ENCODE data around the gene GRIK4. TPM values are rescaled to one million over a fixed set of nuclear protein-coding genes. Genes with fewer than 3 reads are reported as not detected.

Gene GRIK4
- total RNA-seq, 3 donors from 2014 or later (not counting 1 experiment from before 2014, with no cell fraction given), result 2.2 to 32.3 (median 21.9) TPM

- no peak for ATAC-seq
- TF ChIP-seq, protein P1, sequence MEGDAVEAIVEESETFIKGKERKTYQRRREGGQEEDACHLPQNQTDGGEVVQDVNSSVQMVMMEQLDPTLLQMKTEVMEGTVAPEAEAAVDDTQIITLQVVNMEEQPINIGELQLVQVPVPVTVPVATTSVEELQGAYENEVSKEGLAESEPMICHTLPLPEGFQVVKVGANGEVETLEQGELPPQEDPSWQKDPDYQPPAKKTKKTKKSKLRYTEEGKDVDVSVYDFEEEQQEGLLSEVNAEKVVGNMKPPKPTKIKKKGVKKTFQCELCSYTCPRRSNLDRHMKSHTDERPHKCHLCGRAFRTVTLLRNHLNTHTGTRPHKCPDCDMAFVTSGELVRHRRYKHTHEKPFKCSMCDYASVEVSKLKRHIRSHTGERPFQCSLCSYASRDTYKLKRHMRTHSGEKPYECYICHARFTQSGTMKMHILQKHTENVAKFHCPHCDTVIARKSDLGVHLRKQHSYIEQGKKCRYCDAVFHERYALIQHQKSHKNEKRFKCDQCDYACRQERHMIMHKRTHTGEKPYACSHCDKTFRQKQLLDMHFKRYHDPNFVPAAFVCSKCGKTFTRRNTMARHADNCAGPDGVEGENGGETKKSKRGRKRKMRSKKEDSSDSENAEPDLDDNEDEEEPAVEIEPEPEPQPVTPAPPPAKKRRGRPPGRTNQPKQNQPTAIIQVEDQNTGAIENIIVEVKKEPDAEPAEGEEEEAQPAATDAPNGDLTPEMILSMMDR (IDR thresholded peaks at IDR 0.05), result no peak
- H3K4me3 Mint-ChIP-seq, result no peak overlapping the region
- no peak overlapping the region for H3K27ac Mint-ChIP-seq
- intact Hi-C loops (cut with micrococcal nuclease), result no loop called here
- H3K4me1 ChIP-seq (ENCODE audit: control insufficient read depth, insufficient read depth, low read length), result no peaks in the 10 kb centered on the region
- no peaks in the 10 kb centered on the region for H3K9me3 Mint-ChIP-seq
- H3K27ac ChIP-seq (ENCODE audit: low read length), result no peak overlapping the region
- peaks cover 0 to 49% of the 10 kb centered on the region in 2 donors for H3K4me1 Mint-ChIP-seq
- DNase-seq, result no peak
- 85% methylated on average over 5 of the region's 5 CpGs for WGBS (ENCODE audit: insufficient coverage)
- no peaks in the 10 kb centered on the region for H3K27me3 ChIP-seq (ENCODE audit: control insufficient read depth, insufficient read depth, low read length)
- H3K4me3 ChIP-seq (ENCODE audit: low read length), result no peak overlapping the region
- no peaks in the 10 kb centered on the region for H3K36me3 ChIP-seq (ENCODE audit: control insufficient read depth, insufficient read depth, low read length)
- H3K9me3 ChIP-seq (ENCODE audit: control insufficient read depth, insufficient read depth, low read length), result no peaks in the 10 kb centered on the region
- H3K36me3 Mint-ChIP-seq, result no peaks in the 10 kb centered on the region
- peaks cover 0 to 16% of the 10 kb centered on the region in 2 donors for H3K27me3 Mint-ChIP-seq (ENCODE audit: low read depth in 2 of 2)
Observed at GRCh38 chr11:120695939-120696338, 184.4 kb downstream of the GRIK4 start.

DNA sequence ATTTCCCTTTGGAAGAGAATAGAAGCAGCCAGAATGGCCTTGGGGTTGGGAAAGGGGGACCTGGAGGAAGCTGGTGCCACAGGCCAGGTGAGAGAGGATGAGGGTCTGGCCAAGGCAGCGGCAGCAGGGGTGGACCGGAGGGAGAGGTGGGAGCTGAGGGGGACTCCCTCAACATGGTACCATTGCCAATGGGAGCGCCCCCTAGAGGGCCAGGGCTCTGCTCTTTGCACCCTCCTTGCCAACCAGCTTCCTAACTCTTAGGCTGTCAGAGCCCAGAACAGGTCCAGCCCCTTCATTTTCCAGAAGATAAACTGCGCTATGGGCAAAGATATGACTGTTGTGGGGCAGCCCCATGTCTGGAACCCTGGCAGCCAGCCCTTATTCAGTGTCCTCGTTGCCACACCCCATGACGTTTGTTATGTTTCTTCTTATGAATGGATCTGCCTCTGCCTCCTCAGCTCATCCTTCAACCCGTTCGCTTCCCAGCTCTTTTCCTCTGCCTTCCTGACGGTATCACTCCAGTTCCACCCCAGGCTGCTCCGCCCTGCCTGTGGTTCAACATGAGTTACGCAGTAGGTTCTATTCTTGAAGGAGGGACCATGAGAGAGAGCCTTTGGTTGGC is 185.2 kb downstream of the GRIK4 start:
- no peaks in the 10 kb centered on the region for H3K9me3 Mint-ChIP-seq
- intact Hi-C loops (cut with micrococcal nuclease), result no loop called here
- peaks cover 0 to 9% of the 10 kb centered on the region in 2 donors for H3K27me3 Mint-ChIP-seq (ENCODE audit: low read depth in 2 of 2)
- no peak overlapping the region for H3K4me3 Mint-ChIP-seq
- no peaks in the 10 kb centered on the region for H3K36me3 Mint-ChIP-seq
- Histone ChIP-seq H3K4me1 (ENCODE audit: control insufficient read depth, insufficient read depth, low read length) (no peaks in the 10 kb centered on the region), H3K27ac (ENCODE audit: low read length) (no peak overlapping the region), H3K27me3 (ENCODE audit: control insufficient read depth, insufficient read depth, low read length) (no peaks in the 10 kb centered on the region), H3K4me3 (ENCODE audit: low read length) (no peak overlapping the region), H3K36me3 (ENCODE audit: control insufficient read depth, insufficient read depth, low read length) (no peaks in the 10 kb centered on the region), H3K9me3 (ENCODE audit: control insufficient read depth, insufficient read depth, low read length) (no peaks in the 10 kb centered on the region)
- ATAC-seq, result no peak
- peaks cover 0 to 46% of the 10 kb centered on the region in 2 donors for H3K4me1 Mint-ChIP-seq
- DNase-seq, result no peak
- WGBS (ENCODE audit: insufficient coverage), result 87% methylated on average over 11 of the region's 11 CpGs
- TF ChIP-seq, protein P1 (IDR thresholded peaks at IDR 0.05), result no peak
- no peak overlapping the region for H3K27ac Mint-ChIP-seq

DNA sequence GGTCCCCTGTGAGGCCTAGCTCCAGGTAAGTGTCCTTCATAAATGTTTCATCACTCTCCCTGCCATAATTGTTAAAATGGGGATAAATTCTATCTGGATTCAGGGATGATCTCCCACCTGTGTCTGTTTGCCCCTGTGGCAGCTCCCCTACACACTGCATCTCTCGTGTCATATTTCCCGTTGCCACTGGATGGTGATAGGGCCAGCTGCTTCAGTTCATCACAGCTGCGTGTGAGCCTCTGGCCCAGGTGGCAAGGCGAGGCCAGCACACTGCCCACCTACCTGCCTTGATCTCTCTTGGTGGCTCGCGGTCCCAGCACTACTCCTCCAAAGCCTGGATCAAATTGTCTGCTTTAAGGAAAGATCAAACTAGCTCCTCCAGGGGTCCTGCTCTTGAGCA is 187.4 kb downstream of the GRIK4 start:
- H3K4me1 Mint-ChIP-seq, result peaks cover 0 to 31% of the 10 kb centered on the region in 2 donors
- H3K4me3 Mint-ChIP-seq, result no peak overlapping the region
- Histone ChIP-seq H3K36me3 (ENCODE audit: control insufficient read depth, insufficient read depth, low read length) (no peaks in the 10 kb centered on the region), H3K27me3 (ENCODE audit: control insufficient read depth, insufficient read depth, low read length) (no peaks in the 10 kb centered on the region), H3K4me1 (ENCODE audit: control insufficient read depth, insufficient read depth, low read length) (no peaks in the 10 kb centered on the region), H3K9me3 (ENCODE audit: control insufficient read depth, insufficient read depth, low read length) (no peaks in the 10 kb centered on the region), H3K27ac (ENCODE audit: low read length) (no peak overlapping the region), H3K4me3 (ENCODE audit: low read length) (no peak overlapping the region)
- no peaks in the 10 kb centered on the region for H3K36me3 Mint-ChIP-seq
- WGBS (ENCODE audit: insufficient coverage), result 87% methylated on average over 6 of the region's 6 CpGs
- DNase-seq (no peak), ATAC-seq (no peak)
- H3K27ac Mint-ChIP-seq, result no peak overlapping the region
- H3K9me3 Mint-ChIP-seq, result no peaks in the 10 kb centered on the region
- intact Hi-C loops (cut with micrococcal nuclease), result no loop called here
- no peaks in the 10 kb centered on the region for H3K27me3 Mint-ChIP-seq (ENCODE audit: low read depth in 2 of 2)
- TF ChIP-seq, protein P1 (IDR thresholded peaks at IDR 0.05), result no peak

DNA sequence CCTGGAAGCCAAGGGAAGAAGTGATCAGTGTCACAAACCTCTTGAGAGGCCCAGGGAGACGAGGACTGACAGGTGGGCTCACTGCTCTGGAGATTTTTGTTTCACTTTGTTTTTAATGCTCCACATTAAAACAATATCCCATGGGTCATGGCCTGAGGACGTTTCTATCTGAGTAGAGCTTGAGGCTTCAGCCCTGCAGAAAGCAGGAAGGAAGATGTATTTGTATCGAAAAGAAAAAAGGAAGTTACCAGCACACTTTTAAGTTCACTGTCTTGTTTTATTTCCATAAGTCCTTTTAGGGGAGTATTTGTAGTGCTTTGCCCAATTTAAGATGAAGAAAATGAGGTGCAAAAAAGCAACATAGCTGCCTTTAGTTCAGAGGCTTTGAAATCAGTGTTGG is 191.1 kb downstream of the GRIK4 start:
- no peaks in the 10 kb centered on the region for H3K27me3 Mint-ChIP-seq (ENCODE audit: low read depth in 2 of 2)
- H3K4me1 Mint-ChIP-seq, result peaks cover 0 to 16% of the 10 kb centered on the region in 2 donors
- H3K9me3 ChIP-seq (ENCODE audit: control insufficient read depth, insufficient read depth, low read length), result peaks cover 2% of the 10 kb centered on the region
- no peaks in the 10 kb centered on the region for H3K4me1 ChIP-seq (ENCODE audit: control insufficient read depth, insufficient read depth, low read length)
- no peaks in the 10 kb centered on the region for H3K36me3 ChIP-seq (ENCODE audit: control insufficient read depth, insufficient read depth, low read length)
- no peaks in the 10 kb centered on the region for H3K36me3 Mint-ChIP-seq
- ATAC-seq (no peak), DNase-seq (no peak)
- H3K4me3 ChIP-seq (ENCODE audit: low read length), result no peak overlapping the region
- no peaks in the 10 kb centered on the region for H3K27me3 ChIP-seq (ENCODE audit: control insufficient read depth, insufficient read depth, low read length)
- H3K9me3 Mint-ChIP-seq, result no peaks in the 10 kb centered on the region
- intact Hi-C loops (cut with micrococcal nuclease), result no loop called here
- WGBS (ENCODE audit: insufficient coverage), result 7% methylated on average over 3 of the region's 3 CpGs
- H3K27ac Mint-ChIP-seq, result peak overlapping the region in 1 of 2 donors; percentile 2
- TF ChIP-seq, protein P1 (IDR thresholded peaks at IDR 0.05), result no peak
- H3K4me3 Mint-ChIP-seq, result no peak overlapping the region
- no peak overlapping the region for H3K27ac ChIP-seq (ENCODE audit: low read length)

All from natural killer cell (primary cell).